ENCODE measurements around the gene CEPT1. TPM values are rescaled to one million over a fixed set of nuclear protein-coding genes. Genes with fewer than 3 reads are reported as not detected.
"Not testable (repeated sequence)": the region's sequence is repeated elsewhere in the genome, so short reads cannot be mapped to it uniquely, and the experiment has no call there.

CEPT1 gene
- total RNA-seq, 1 donor from 2014 or later = 24.2 TPM

- TF ChIP-seq, protein P1, sequence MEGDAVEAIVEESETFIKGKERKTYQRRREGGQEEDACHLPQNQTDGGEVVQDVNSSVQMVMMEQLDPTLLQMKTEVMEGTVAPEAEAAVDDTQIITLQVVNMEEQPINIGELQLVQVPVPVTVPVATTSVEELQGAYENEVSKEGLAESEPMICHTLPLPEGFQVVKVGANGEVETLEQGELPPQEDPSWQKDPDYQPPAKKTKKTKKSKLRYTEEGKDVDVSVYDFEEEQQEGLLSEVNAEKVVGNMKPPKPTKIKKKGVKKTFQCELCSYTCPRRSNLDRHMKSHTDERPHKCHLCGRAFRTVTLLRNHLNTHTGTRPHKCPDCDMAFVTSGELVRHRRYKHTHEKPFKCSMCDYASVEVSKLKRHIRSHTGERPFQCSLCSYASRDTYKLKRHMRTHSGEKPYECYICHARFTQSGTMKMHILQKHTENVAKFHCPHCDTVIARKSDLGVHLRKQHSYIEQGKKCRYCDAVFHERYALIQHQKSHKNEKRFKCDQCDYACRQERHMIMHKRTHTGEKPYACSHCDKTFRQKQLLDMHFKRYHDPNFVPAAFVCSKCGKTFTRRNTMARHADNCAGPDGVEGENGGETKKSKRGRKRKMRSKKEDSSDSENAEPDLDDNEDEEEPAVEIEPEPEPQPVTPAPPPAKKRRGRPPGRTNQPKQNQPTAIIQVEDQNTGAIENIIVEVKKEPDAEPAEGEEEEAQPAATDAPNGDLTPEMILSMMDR (IDR thresholded peaks at IDR 0.05) = no peak
- Mint-ChIP-seq H3K9me3 (ENCODE audit: low read depth) (no peaks in the 10 kb centered on the region), H3K27ac (ENCODE audit: unreplicated experiment) (no peak overlapping the region), H3K4me1 (ENCODE audit: low read depth) (no peaks in the 10 kb centered on the region), H3K27me3 (ENCODE audit: low read depth) (peaks cover 17% of the 10 kb centered on the region), H3K36me3 (ENCODE audit: low read depth) (no peaks in the 10 kb centered on the region), H3K4me3 (ENCODE audit: unreplicated experiment) (no peak overlapping the region)
- DNase-seq (ENCODE audit: low spot score) = no peak
These were observed 74.2 kb downstream of the CEPT1 start for GRCh38 chr1:111214074-111214801.

- no peak overlapping the region for H3K27ac Mint-ChIP-seq (ENCODE audit: unreplicated experiment)
- H3K4me1 Mint-ChIP-seq (ENCODE audit: low read depth) = no peaks in the 10 kb centered on the region
These were observed 74.9 kb downstream of the CEPT1 start for GRCh38 chr1:111214884-111215283.

GRCh38 chr1:111215285-111215684 lies 75.3 kb downstream of the CEPT1 start:
- not testable (repeated sequence) for H3K4me1 Mint-ChIP-seq (ENCODE audit: low read depth); DNase-seq (ENCODE audit: low spot score); H3K27ac Mint-ChIP-seq (ENCODE audit: unreplicated experiment); H3K36me3 Mint-ChIP-seq (ENCODE audit: low read depth); H3K4me3 Mint-ChIP-seq (ENCODE audit: unreplicated experiment); H3K9me3 Mint-ChIP-seq (ENCODE audit: low read depth); H3K27me3 Mint-ChIP-seq (ENCODE audit: low read depth)

More at GRCh38 chr1:111214884-111215283, 74.9 kb downstream of the CEPT1 start:
- TF ChIP-seq, protein P1 (IDR thresholded peaks at IDR 0.05) = no peak
- H3K9me3 Mint-ChIP-seq (ENCODE audit: low read depth) = no peaks in the 10 kb centered on the region
- H3K36me3 Mint-ChIP-seq (ENCODE audit: low read depth) = no peaks in the 10 kb centered on the region
- no peak for DNase-seq (ENCODE audit: low spot score)
- H3K27me3 Mint-ChIP-seq (ENCODE audit: low read depth) = peaks cover 12% of the 10 kb centered on the region
- no peak overlapping the region for H3K4me3 Mint-ChIP-seq (ENCODE audit: unreplicated experiment)

DNA sequence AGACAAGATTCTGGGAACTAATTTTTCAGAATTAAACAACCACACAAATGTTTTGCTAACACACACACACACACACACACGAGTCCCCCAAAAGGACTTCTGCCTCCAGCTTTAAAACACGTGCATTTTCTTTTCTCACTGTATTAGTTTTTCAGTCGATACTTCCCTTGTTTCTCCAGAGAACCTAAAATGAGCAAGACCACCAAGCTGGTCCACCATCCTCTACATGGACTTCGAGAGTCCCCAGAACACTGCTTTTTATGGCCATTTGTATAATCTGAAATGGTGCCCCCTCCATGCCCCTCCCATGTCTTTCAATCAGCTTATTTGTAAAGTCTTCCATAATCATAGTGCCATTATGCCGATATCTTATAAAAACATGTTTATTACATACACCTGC lies 76.7 kb downstream of the CEPT1 start:
- peaks cover 4% of the 10 kb centered on the region for H3K27me3 Mint-ChIP-seq (ENCODE audit: low read depth)
- H3K27ac Mint-ChIP-seq (ENCODE audit: unreplicated experiment) = no peak overlapping the region
- peaks cover 2% of the 10 kb centered on the region for H3K4me1 Mint-ChIP-seq (ENCODE audit: low read depth)
- no peak overlapping the region for H3K4me3 Mint-ChIP-seq (ENCODE audit: unreplicated experiment)
- H3K36me3 Mint-ChIP-seq (ENCODE audit: low read depth) = no peaks in the 10 kb centered on the region
- no peak for DNase-seq (ENCODE audit: low spot score)
- TF ChIP-seq, protein P1 (IDR thresholded peaks at IDR 0.05) = no peak
- no peaks in the 10 kb centered on the region for H3K9me3 Mint-ChIP-seq (ENCODE audit: low read depth)

DNA sequence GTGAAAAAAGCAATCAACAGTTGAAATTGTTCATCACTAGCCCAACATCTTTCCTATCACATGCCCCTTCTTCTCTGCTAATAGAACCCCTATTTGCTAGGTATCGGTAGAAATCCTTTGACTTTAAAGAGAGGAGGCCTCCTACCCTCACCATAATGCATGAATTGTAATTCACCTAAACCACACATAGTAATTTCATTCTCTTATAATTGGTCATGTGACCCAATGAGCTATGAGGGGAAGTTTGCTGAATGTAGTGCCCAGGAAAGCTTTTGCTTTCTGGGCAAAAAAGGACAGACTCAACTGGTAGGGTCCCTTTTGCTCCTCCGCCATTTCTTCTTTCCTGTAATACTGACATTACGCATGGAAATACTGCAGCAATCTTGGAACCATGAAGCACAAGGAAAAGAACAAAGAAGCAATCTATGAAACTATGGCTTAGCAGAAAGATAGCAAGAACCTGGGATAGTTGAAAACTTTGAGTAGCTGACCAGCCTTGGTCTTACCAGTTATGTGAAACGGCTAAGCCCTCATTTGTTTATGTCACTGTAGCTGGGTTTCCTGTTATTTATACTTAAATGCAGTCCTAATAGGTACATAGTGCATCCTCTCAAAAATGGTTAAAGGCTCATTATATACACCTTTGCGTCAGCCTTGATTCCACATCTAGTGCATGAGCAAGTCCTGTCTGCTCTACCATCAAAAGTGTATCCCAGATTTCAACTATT lies 77.3 kb downstream of the CEPT1 start:
- no peak for DNase-seq (ENCODE audit: low spot score)
- Mint-ChIP-seq H3K9me3 (ENCODE audit: low read depth) (no peaks in the 10 kb centered on the region), H3K27ac (ENCODE audit: unreplicated experiment) (no peak overlapping the region), H3K27me3 (ENCODE audit: low read depth) (peaks cover 6% of the 10 kb centered on the region), H3K4me3 (ENCODE audit: unreplicated experiment) (no peak overlapping the region), H3K36me3 (ENCODE audit: low read depth) (no peaks in the 10 kb centered on the region), H3K4me1 (ENCODE audit: low read depth) (peaks cover 4% of the 10 kb centered on the region)
- TF ChIP-seq, protein P1 (IDR thresholded peaks at IDR 0.05) = no peak
